Stimulated activated effector memory CD8-positive, alpha-beta T cell treated with anti-CD3 and anti-CD28 coated beads, Interleukin-12 subunit alpha, Interleukin-12 subunit beta, amount 100 ng/mL, for 72 hours (primary cell): ENCODE data around the gene RPEL1.

Experiments used
- ATAC-seq: fragments of 150-1000 bp; cut with Tn5 transposase; 2 replicates; pipeline ENCODE4 v1.10.0; 2021
- DNase-seq, 2 donors: peaks; one replicate each; pipeline ENCODE4 v3.0.0; 2021 to 2022; ENCODE audit warnings: low spot score in 2 of 2
- H3K27ac Mint-ChIP-seq: one replicate; pipeline ENCODE4 v1.8.0; 2022; ENCODE audit warnings: mild to moderate bottlenecking, mixed read lengths
- H3K36me3 Mint-ChIP-seq: one replicate; pipeline ENCODE4 v1.8.0; 2022; ENCODE audit warnings: mild to moderate bottlenecking, mixed read lengths
- H3K4me1 Mint-ChIP-seq: one replicate; pipeline ENCODE4 v1.8.0; 2022; ENCODE audit warnings: mixed read lengths
- H3K4me3 Mint-ChIP-seq: one replicate; pipeline ENCODE4 v1.8.0; 2022; ENCODE audit warnings: mild to moderate bottlenecking, mixed read lengths
- H3K9me3 Mint-ChIP-seq: one replicate; pipeline ENCODE4 v1.8.0; 2022; ENCODE audit warnings: mixed read lengths

RPEL1 gene

GRCh38 chr10:103282961-103283360, 37.3 kb downstream of the RPEL1 start:
- Mint-ChIP-seq H3K4me3 (no peak overlapping the region), H3K4me1 (peaks cover 6% of the 10 kb centered on the region), H3K27ac (no peak overlapping the region), H3K36me3 (no peaks in the 10 kb centered on the region), H3K9me3 (no peaks in the 10 kb centered on the region)
- ATAC-seq: no peak
- DNase-seq: no peak

- H3K4me1 Mint-ChIP-seq: no peaks in the 10 kb centered on the region
- no peak overlapping the region for H3K27ac Mint-ChIP-seq
- no peaks in the 10 kb centered on the region for H3K36me3 Mint-ChIP-seq
- no peaks in the 10 kb centered on the region for H3K9me3 Mint-ChIP-seq
- no peak for DNase-seq
- no peak for ATAC-seq
- H3K4me3 Mint-ChIP-seq: no peak overlapping the region
Observed at GRCh38 chr10:103284170-103284569, 38.5 kb downstream of the RPEL1 start.

GRCh38 chr10:103287992-103288391, 42.3 kb downstream of the RPEL1 start:
- no peak for DNase-seq
- no peaks in the 10 kb centered on the region for H3K4me1 Mint-ChIP-seq
- no peaks in the 10 kb centered on the region for H3K9me3 Mint-ChIP-seq
- no peak overlapping the region for H3K4me3 Mint-ChIP-seq
- H3K27ac Mint-ChIP-seq: no peak overlapping the region
- ATAC-seq: no peak
- no peaks in the 10 kb centered on the region for H3K36me3 Mint-ChIP-seq

- Mint-ChIP-seq H3K36me3 (no peaks in the 10 kb centered on the region), H3K4me1 (no peaks in the 10 kb centered on the region), H3K4me3 (no peak overlapping the region), H3K27ac (no peak overlapping the region), H3K9me3 (no peaks in the 10 kb centered on the region)
- no peak for ATAC-seq
- DNase-seq: no peak
Observed at GRCh38 chr10:103291588-103291987, 45.9 kb downstream of the RPEL1 start.

GRCh38 chr10:103295374-103296015, 49.8 kb downstream of the RPEL1 start:
- no peaks in the 10 kb centered on the region for H3K4me1 Mint-ChIP-seq
- no peak for DNase-seq

More at GRCh38 chr10:103295374-103296015, 49.8 kb downstream of the RPEL1 start:
- ATAC-seq: no peak
- Mint-ChIP-seq H3K36me3 (no peaks in the 10 kb centered on the region), H3K9me3 (no peaks in the 10 kb centered on the region), H3K4me3 (no peak overlapping the region), H3K27ac (no peak overlapping the region)
